ENCODE results near the gene TBK1.

TBK1 gene

DNA sequence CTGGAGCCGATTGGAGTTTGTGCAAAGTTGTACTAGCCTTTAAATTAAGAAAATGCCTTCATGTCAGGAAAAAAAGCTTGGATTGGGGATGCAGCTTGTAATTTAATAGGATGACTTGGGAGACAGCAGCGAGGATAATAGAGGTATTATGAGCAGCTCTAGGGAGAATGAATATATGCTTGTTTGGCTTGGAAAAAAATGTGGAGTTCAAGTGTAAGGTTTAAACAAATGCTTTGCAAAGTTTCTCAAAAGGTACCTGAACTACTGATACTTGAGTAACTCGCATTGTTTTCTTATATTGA, 93.1 kb downstream of the TBK1 start:
- no peak for DNase-seq (ENCODE audit: low read depth)

DNA sequence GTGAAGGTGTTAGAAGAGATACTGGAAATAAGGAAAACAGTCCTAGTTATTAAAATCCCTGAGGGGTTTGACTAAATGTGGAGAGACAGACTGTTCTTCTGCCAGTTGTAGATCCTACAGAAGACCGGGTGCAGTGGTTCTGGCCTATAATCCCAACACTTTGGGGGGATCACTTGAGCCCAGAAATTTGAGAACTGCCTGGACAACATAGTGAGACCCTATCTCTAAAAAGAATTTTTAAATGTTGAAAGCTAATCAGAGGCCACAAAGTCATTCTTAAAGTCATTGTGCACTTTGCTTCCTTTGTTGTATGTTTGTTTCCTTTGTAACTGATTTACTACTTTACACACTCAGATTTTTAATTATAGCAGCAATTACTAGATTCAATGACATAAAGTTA, 97.2 kb downstream of the TBK1 start:
- no peak for DNase-seq (ENCODE audit: low read depth)

DNA sequence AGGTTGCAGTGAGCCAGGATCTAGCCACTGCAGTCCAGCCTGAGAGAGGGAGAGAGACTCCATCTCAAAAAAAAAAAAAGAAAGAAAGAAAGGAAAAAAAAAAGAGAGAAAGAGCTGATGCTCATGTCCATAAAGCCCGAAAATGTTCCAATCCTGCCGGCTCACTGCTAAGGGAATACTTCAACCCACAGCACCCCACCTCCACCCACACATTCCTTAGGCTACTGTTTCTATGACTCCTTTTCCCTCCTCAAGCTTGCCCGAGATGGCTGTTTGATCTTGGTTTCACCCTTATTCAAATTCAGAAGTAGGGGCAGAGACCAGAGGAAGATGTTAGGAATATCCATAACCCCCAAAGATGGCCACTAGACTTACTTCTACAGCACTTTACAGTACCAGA, 98.8 kb downstream of the TBK1 start:
- no peak for DNase-seq (ENCODE audit: low read depth)

DNA sequence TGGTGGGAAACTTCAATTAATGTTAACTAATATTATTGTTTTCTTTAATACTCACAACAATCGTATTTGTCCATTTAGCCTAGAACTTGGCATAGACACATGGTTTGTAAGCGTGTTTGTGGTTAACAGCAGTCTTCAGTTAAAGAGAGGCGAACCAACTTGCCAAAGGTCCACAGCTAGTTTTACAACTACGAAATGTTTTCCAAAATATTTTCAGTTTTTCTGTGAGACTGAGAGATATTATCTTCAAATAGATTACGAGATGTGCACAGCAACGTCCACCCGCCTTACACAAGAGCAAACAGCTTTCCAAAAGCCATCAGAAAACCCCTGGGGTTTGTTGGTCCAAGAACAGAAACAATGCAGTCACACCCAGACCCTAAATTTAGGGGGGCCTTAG, 99.8 kb downstream of the TBK1 start:
- no peak for DNase-seq (ENCODE audit: low read depth)

Data from HS-27A (cell line).